ENCODE measurements around the gene PPP2R2B.

- TF ChIP-seq CTCF (conservative IDR thresholded peaks at IDR 0.05; ENCODE audit: low read depth, low read length) (no peak), EZH2 (IDR thresholded peaks at IDR 0.05; ENCODE audit: borderline replicate concordance, low read depth, low read length, poor library complexity, severe bottlenecking) (no peak)
Measured at GRCh38 chr5:146656703-146657102, 221.9 kb downstream of the PPP2R2B start.
